Naive thymus-derived CD4-positive, alpha-beta T cell (primary cell): ENCODE measurements around the gene GGNBP2. TPM values are rescaled to one million over a fixed set of nuclear protein-coding genes. Genes with fewer than 3 reads are reported as not detected.
A peak's percentile ranks its signal among the peaks of the same experiment; 100 is the strongest.

Experiments
- ATAC-seq: fragments of 150-1000 bp; cut with Tn5 transposase; 2 replicates; pipeline ENCODE4 v1.10.0; 2021; ENCODE audit warnings: mild to moderate bottlenecking, moderate library complexity
- CTCF ChIA-PET: fragments of 350-600 bp; sonication (Branson Sonifier 250); formaldehyde crosslinking; loops from one replicate; lab custom pipeline; 2021; ENCODE audit warnings: antibody characterized with exemption; lab: Charles Lee
- POLR2A ChIA-PET: fragments of 350-600 bp; sonication (Branson Sonifier 250); formaldehyde crosslinking; loops from one replicate; lab custom pipeline; 2021; ENCODE audit warnings: antibody characterized with exemption, inconsistent platforms; lab: Charles Lee
- DNase-seq, 9 donors: peaks; one replicate each; pipeline versions ENCODE4 v3.0.0 to v3.0.0-alpha.2; 2020 to 2022; ENCODE audit warnings: mixed read lengths in 1 of 9
- H3K27ac ChIP-seq: one replicate; pipeline ENCODE4 v1.7.0; 2013; ENCODE audit warnings: mild to moderate bottlenecking, low read depth, low read length, moderate library complexity
- H3K27me3 ChIP-seq, 2 donors: one replicate each; pipeline ENCODE4 v1.7.0; 2013; ENCODE audit warnings: low read length in 2 of 2, mild to moderate bottlenecking in 2 of 2, moderate library complexity in 2 of 2; ENCODE audit not compliant: control insufficient read depth in 2 of 2, insufficient read depth in 2 of 2
- H3K36me3 ChIP-seq, 3 experiments: 1 replicate in 2 of 3; 2 replicates in 1 of 3; pipeline ENCODE4 v1.7.0; 2013; ENCODE audit warnings: low read length in 3 of 3, mild to moderate bottlenecking in 3 of 3, moderate library complexity in 1 of 3; ENCODE audit not compliant: insufficient read depth in 3 of 3, control insufficient read depth in 2 of 3
- H3K4me1 ChIP-seq, 2 donors: one replicate each; pipeline ENCODE4 v1.7.0; 2013; ENCODE audit warnings: low read length in 2 of 2, mild to moderate bottlenecking in 2 of 2, moderate library complexity in 1 of 2; ENCODE audit not compliant: control insufficient read depth in 2 of 2, insufficient read depth in 2 of 2
- H3K4me3 ChIP-seq: 2 replicates; pipeline ENCODE4 v1.7.0; 2013; ENCODE audit warnings: mild to moderate bottlenecking, low read length
- H3K9me3 ChIP-seq, 3 experiments: 1 replicate in 2 of 3; 2 replicates in 1 of 3; pipeline ENCODE4 v1.7.0; 2013; ENCODE audit warnings: low read length in 3 of 3; ENCODE audit not compliant: control insufficient read depth in 2 of 3
- H3K27ac Mint-ChIP-seq, 9 donors: one replicate each; pipeline ENCODE4 v1.8.0; 2020 to 2022; ENCODE audit warnings: mixed read lengths in 9 of 9, mild to moderate bottlenecking in 8 of 9, moderate library complexity in 5 of 9, inconsistent platforms in 2 of 9
- H3K27me3 Mint-ChIP-seq, 5 donors: one replicate each; pipeline ENCODE4 v1.8.0; 2021 to 2022; ENCODE audit warnings: mixed read lengths in 5 of 5, mild to moderate bottlenecking in 1 of 5
- H3K36me3 Mint-ChIP-seq, 5 donors: one replicate each; pipeline ENCODE4 v1.8.0; 2020 to 2022; ENCODE audit warnings: mixed read lengths in 5 of 5, mild to moderate bottlenecking in 3 of 5, inconsistent platforms in 1 of 5
- H3K4me1 Mint-ChIP-seq, 7 donors: one replicate each; pipeline ENCODE4 v1.8.0; 2020 to 2022; ENCODE audit warnings: mixed read lengths in 7 of 7, mild to moderate bottlenecking in 3 of 7, inconsistent platforms in 1 of 7
- H3K4me3 Mint-ChIP-seq, 10 donors: one replicate each; pipeline ENCODE4 v1.8.0; 2020 to 2022; ENCODE audit warnings: mild to moderate bottlenecking in 10 of 10, mixed read lengths in 10 of 10, moderate library complexity in 6 of 10, inconsistent platforms in 2 of 10
- H3K9me3 Mint-ChIP-seq, 11 donors: one replicate each; pipeline ENCODE4 v1.8.0; 2020 to 2022; ENCODE audit warnings: mixed read lengths in 11 of 11, mild to moderate bottlenecking in 4 of 11, inconsistent platforms in 1 of 11, moderate library complexity in 1 of 11
- intact Hi-C, 2 donors: fragments of 100-400 bp; cut with micrococcal nuclease; formaldehyde crosslinking; loops; one replicate each; pipeline ENCODE4 v1.15.1; 2023
- polyA plus RNA-seq, 2 donors: library from polyadenylated mRNA; unstranded; fragments of 300-500 nt; fragmentation: Illumina TruSeq; gene quantifications; one replicate each; pipeline ENCODE4 v1.2.3, GENCODE V29; 2021
- total RNA-seq, 6 experiments: library from RNA in 5 of 6; stranded (reverse) in 5 of 6; gene quantifications; 1 replicate in 5 of 6; 2 replicates in 1 of 6; pipeline ENCODE4 v1.2.3 and lab custom pipeline; 2021 to 2026

GGNBP2 gene
- total and polyA plus RNA-seq, 7 experiments from 2014 or later = 60.4 to 173 (median 138) TPM

DNA sequence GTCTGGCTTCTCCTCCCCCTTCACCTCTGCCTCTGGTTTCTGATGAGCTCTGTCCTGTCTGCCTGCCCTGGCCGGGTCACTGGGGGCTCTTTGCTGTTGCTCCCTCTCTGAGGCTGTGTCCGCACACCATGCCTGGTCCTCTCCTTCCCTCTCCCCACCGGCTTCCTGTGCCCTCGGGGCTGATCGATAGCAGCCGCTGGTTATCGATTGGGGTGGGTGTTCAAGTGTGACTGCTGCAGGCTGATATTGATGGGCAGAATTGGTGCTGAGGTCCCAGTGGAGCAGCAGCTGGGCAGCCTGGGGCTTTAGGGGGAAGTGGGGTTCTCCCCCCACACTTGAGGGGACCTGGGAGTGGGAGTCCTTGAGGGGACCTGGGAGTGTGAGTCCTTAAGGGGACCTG lies 73.1 kb downstream of the GGNBP2 start:
- Mint-ChIP-seq H3K4me3 (no peak overlapping the region), H3K36me3 (peaks cover 0 to 4% (median 0%) of the 10 kb centered on the region in 5 donors), H3K27ac (no peak overlapping the region), H3K27me3 (no peaks in the 10 kb centered on the region), H3K4me1 (peaks cover 0 to 10% (median 0%) of the 10 kb centered on the region in 7 donors), H3K9me3 (no peaks in the 10 kb centered on the region)
- Histone ChIP-seq H3K27ac (no peak overlapping the region), H3K4me3 (no peak overlapping the region), H3K36me3 (no peaks in the 10 kb centered on the region), H3K4me1 (peaks cover 0 to 2% of the 10 kb centered on the region in 2 donors), H3K27me3 (no peaks in the 10 kb centered on the region), H3K9me3 (no peaks in the 10 kb centered on the region)
- intact Hi-C loops = no loop called here
- POLR2A ChIA-PET = no interaction called here
- CTCF ChIA-PET = interaction anchor here (1.2 kb wide), 1 partner anchor 11 kb away, joined by 3 read pairs; no protein-coding TSS in a partner anchor
- no peak for ATAC-seq
- DNase-seq = no peak

- Mint-ChIP-seq H3K36me3 (peaks cover 0 to 4% (median 0%) of the 10 kb centered on the region in 5 donors), H3K27ac (no peak overlapping the region), H3K4me1 (peaks cover 0 to 10% (median 0%) of the 10 kb centered on the region in 7 donors), H3K27me3 (no peaks in the 10 kb centered on the region), H3K9me3 (no peaks in the 10 kb centered on the region), H3K4me3 (no peak overlapping the region)
- H3K27ac ChIP-seq = no peak overlapping the region
- ChIA-PET POLR2A (no interaction called here), CTCF (no interaction called here)
- no peak for ATAC-seq
- peaks cover 0 to 2% of the 10 kb centered on the region in 2 donors for H3K4me1 ChIP-seq
- H3K27me3 ChIP-seq = no peaks in the 10 kb centered on the region
- intact Hi-C loops = no loop called here
- no peak for DNase-seq
- H3K36me3 ChIP-seq = no peaks in the 10 kb centered on the region
- no peak overlapping the region for H3K4me3 ChIP-seq
- no peaks in the 10 kb centered on the region for H3K9me3 ChIP-seq
Observed at GRCh38 chr17:36623281-36623680, 78.6 kb downstream of the GGNBP2 start.

DNA sequence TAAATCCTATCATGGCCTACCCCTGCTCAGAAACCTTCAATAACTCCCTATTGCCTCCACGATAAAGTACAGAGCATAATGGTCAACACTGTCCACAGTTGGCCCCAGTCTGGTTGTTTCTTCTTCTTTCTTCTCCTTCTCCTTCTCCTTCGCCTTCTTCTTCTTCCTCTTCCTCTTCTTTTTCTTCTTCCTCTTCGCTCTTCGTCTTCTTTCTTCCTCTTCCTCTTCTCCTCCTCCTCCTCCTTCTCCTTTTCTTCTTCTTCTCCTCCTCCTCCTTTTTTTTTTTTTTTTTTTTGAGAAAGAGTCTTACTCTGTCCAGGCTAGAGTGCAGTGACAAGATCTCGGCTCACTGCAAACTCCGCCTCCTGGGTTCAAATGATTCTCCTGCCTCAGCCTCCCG lies 80.5 kb downstream of the GGNBP2 start:
- no peak for DNase-seq
- intact Hi-C loops = no loop called here

GRCh38 chr17:36627101-36627500 lies 82.4 kb downstream of the GGNBP2 start:
- POLR2A ChIA-PET = no interaction called here
- Histone ChIP-seq H3K9me3 (no peaks in the 10 kb centered on the region), H3K4me3 (no peak overlapping the region), H3K27ac (no peak overlapping the region), H3K27me3 (no peaks in the 10 kb centered on the region), H3K4me1 (no peaks in the 10 kb centered on the region), H3K36me3 (no peaks in the 10 kb centered on the region)
- H3K4me3 Mint-ChIP-seq = no peak overlapping the region
- CTCF ChIA-PET = interaction anchor here (1.3 to 4.6 kb wide), 2 partner anchors 420 to 613 kb away, joined by 4 to 42 read pairs; no protein-coding TSS in a partner anchor
- peaks cover 0 to 3% (median 0%) of the 10 kb centered on the region in 7 donors for H3K4me1 Mint-ChIP-seq
- no peaks in the 10 kb centered on the region for H3K27me3 Mint-ChIP-seq
- ATAC-seq = no peak
- H3K9me3 Mint-ChIP-seq = no peaks in the 10 kb centered on the region
- peak overlapping the region in 1 of 9 donors; percentile 31 for H3K27ac Mint-ChIP-seq
- no peak for DNase-seq
- H3K36me3 Mint-ChIP-seq = no peaks in the 10 kb centered on the region
- intact Hi-C loops = no loop called here

More for the DNA sequence above, 80.5 kb downstream of the GGNBP2 start:
- peaks cover 0 to 10% (median 0%) of the 10 kb centered on the region in 7 donors for H3K4me1 Mint-ChIP-seq
- H3K27me3 Mint-ChIP-seq = no peaks in the 10 kb centered on the region
- no peak for ATAC-seq
- Histone ChIP-seq H3K4me3 (no peak overlapping the region), H3K4me1 (peaks cover 0 to 2% of the 10 kb centered on the region in 2 donors), H3K36me3 (no peaks in the 10 kb centered on the region), H3K27me3 (no peaks in the 10 kb centered on the region), H3K9me3 (no peaks in the 10 kb centered on the region), H3K27ac (no peak overlapping the region)
- no peaks in the 10 kb centered on the region for H3K36me3 Mint-ChIP-seq
- H3K4me3 Mint-ChIP-seq = no peak overlapping the region
- CTCF ChIA-PET = interaction anchor here (1.8 kb wide), 1 partner anchor 22 kb away, joined by 8 read pairs; no protein-coding TSS in a partner anchor
- H3K27ac Mint-ChIP-seq = no peak overlapping the region
- no peaks in the 10 kb centered on the region for H3K9me3 Mint-ChIP-seq
- POLR2A ChIA-PET = no interaction called here

DNA sequence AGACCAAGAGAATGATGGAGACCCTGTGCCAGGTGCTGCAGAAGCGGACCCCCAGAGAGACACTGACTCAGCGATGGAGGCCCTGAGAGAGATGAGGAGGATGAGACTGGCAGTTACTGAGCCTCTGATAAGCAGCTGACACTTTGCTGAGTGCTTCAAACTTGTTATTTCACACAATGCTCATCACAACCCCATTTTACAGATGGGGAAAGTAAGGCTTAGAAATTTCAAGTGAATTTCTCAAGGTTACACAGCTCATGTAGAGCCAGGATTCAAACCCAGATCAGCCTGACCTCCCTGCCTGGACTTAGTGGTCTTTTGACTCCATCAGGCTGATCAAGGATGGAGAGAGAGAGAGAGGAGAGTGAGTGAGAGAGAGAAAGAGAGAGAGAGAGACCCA lies 83.9 kb downstream of the GGNBP2 start:
- DNase-seq (no peak), ATAC-seq (no peak)
- ChIA-PET POLR2A (no interaction called here), CTCF (interaction anchor here (0.5 to 4.6 kb wide), 13 partner anchors 11 to 611 kb away, joined by 3 to 42 read pairs (median 3); no protein-coding TSS in a partner anchor)
- Mint-ChIP-seq H3K4me1 (peaks cover 0 to 3% (median 0%) of the 10 kb centered on the region in 7 donors), H3K4me3 (no peak overlapping the region), H3K27ac (no peak overlapping the region), H3K9me3 (no peaks in the 10 kb centered on the region), H3K36me3 (no peaks in the 10 kb centered on the region), H3K27me3 (peaks cover 0 to 12% (median 0%) of the 10 kb centered on the region in 5 donors)
- no peaks in the 10 kb centered on the region for H3K36me3 ChIP-seq
- no peak overlapping the region for H3K27ac ChIP-seq
- no peaks in the 10 kb centered on the region for H3K27me3 ChIP-seq
- no peaks in the 10 kb centered on the region for H3K9me3 ChIP-seq
- no peaks in the 10 kb centered on the region for H3K4me1 ChIP-seq
- no peak overlapping the region for H3K4me3 ChIP-seq
- intact Hi-C loops = loop anchor here in 1 of 2 donors (2.0 kb wide), 1 partner anchor 76 kb away; no protein-coding TSS in a partner anchor

- H3K9me3 Mint-ChIP-seq = no peaks in the 10 kb centered on the region
- H3K27me3 Mint-ChIP-seq = peaks cover 0 to 16% (median 0%) of the 10 kb centered on the region in 5 donors
- no peak overlapping the region for H3K4me3 Mint-ChIP-seq
- Histone ChIP-seq H3K9me3 (no peaks in the 10 kb centered on the region), H3K4me1 (no peaks in the 10 kb centered on the region), H3K27me3 (no peaks in the 10 kb centered on the region), H3K36me3 (no peaks in the 10 kb centered on the region), H3K27ac (no peak overlapping the region), H3K4me3 (no peak overlapping the region)
- CTCF ChIA-PET = interaction anchor here (0.5 to 4.6 kb wide), 10 partner anchors 11 to 612 kb away, joined by 3 to 42 read pairs (median 3); no protein-coding TSS in a partner anchor
- DNase-seq (peak; percentile 48 to 84 (median 68)), ATAC-seq (peak; percentile 93)
- intact Hi-C loops = loop anchor here (1.0 to 2.0 kb wide), 8 partner anchors 26 to 744 kb away; no protein-coding TSS in a partner anchor
- POLR2A ChIA-PET = no interaction called here
- H3K27ac Mint-ChIP-seq = peak overlapping the region in 1 of 9 donors; percentile 4
- H3K4me1 Mint-ChIP-seq = peaks cover 0 to 3% (median 0%) of the 10 kb centered on the region in 7 donors
- H3K36me3 Mint-ChIP-seq = no peaks in the 10 kb centered on the region
Observed at GRCh38 chr17:36629252-36629847, 84.6 kb downstream of the GGNBP2 start.
